Spleen (tissue), 7 donors: ENCODE results near the gene SLFN11.

Source experiments
- POLR2A ChIP-seq, 3 donors: fragments of 450-650 bp; IDR thresholded peaks; one replicate each; pipeline ENCODE4 v1.5.1; 2017; ENCODE audit warnings: antibody characterized with exemption in 3 of 3, mild to moderate bottlenecking in 1 of 3
- TF ChIP-seq, protein P1 (sequence below), 11 experiments: fragments of 200-600 bp in 7 of 11; fragments of 450-650 bp in 4 of 11; sonication (generic) in 4 of 11; IDR thresholded peaks in 8 of 11; conservative IDR thresholded peaks in 3 of 11; 1 replicate in 7 of 11; 2 replicates in 4 of 11; pipeline versions ENCODE4 v1.4.0 to v1.8.0; 2016 to 2021; ENCODE audit warnings: antibody characterized with exemption in 11 of 11, inconsistent platforms in 4 of 11, mild to moderate bottlenecking in 1 of 11
- donor health status: DM: no; HTN: no; CAD: no; lungs with moderate emphysema.
- donor health status: DM: no; HTN: no; CAD: no.
- donor health status: DM: no; HTN: no; CAD: no.

DNA sequence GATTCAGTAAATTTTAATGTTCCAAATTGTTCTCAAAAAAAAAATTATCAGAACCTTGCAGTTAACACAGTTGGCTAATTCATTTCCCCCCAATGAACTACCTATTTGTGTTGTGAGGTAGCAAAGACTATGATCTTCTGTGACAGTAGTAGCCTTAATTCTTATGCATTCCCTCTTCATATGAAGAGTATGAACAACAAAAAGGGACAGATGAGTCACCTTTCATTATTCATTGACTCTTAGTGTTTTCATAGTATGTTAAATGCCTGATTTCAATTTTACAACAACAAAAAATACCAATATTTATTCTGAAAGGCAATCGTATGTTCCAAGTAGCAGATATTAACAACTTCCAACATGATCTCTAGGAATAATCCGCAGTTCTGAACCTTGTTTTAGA lies 3.6 kb upstream of the SLFN11 start:
- TF ChIP-seq, protein P1, sequence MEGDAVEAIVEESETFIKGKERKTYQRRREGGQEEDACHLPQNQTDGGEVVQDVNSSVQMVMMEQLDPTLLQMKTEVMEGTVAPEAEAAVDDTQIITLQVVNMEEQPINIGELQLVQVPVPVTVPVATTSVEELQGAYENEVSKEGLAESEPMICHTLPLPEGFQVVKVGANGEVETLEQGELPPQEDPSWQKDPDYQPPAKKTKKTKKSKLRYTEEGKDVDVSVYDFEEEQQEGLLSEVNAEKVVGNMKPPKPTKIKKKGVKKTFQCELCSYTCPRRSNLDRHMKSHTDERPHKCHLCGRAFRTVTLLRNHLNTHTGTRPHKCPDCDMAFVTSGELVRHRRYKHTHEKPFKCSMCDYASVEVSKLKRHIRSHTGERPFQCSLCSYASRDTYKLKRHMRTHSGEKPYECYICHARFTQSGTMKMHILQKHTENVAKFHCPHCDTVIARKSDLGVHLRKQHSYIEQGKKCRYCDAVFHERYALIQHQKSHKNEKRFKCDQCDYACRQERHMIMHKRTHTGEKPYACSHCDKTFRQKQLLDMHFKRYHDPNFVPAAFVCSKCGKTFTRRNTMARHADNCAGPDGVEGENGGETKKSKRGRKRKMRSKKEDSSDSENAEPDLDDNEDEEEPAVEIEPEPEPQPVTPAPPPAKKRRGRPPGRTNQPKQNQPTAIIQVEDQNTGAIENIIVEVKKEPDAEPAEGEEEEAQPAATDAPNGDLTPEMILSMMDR (IDR thresholded peaks at IDR 0.05 in 8 of 11, conservative IDR thresholded peaks at IDR 0.05 in 3 of 11) = no peak
- no peak for TF ChIP-seq POLR2A (IDR thresholded peaks at IDR 0.05)
